IMR-90 (cell line): ENCODE measurements around the gene SLC2A8. TPM values are rescaled to one million over a fixed set of nuclear protein-coding genes. Genes with fewer than 3 reads are reported as not detected.

ENCODE experiments used
- ATAC-seq: fragments of 200-7000 bp; cut with Tn5 transposase; 2 replicates; pipeline ENCODE4 v1.9.1; 2020; ENCODE audit warnings: low read depth, mild to moderate bottlenecking, moderate library complexity
- BruUV-seq: library from RNA; stranded (reverse); fragments of 400-500 nt; replicated peaks from 2 replicates; lab custom pipeline; 2021; lab: Mats Ljungman, UMichigan
- CTCF ChIA-PET: fragments of 300-600 bp; formaldehyde crosslinking; extraction: SDS; loops from one replicate; lab custom pipeline; 2021; ENCODE audit warnings: antibody characterized with exemption; lab: Yijun Ruan, JAX
- POLR2A ChIA-PET: fragments of 300-600 bp; sonication (Branson Sonifier 250); formaldehyde crosslinking; loops from one replicate; lab custom pipeline; 2022; ENCODE audit warnings: antibody characterized with exemption; ENCODE audit not compliant: unreplicated experiment; lab: Charles Lee
- DNase-seq: peaks from one replicate; pipeline ENCODE4 v3.0.0; 2013
- H2AFZ ChIP-seq: replicated peaks from 2 replicates; pipeline ENCODE3; 2013; ENCODE audit warnings: low read length, mild to moderate bottlenecking; ENCODE audit not compliant: poor library complexity
- H2AK5ac ChIP-seq: 2 replicates; pipeline ENCODE4 v1.6.1; 2013; ENCODE audit warnings: low read depth, low read length, inconsistent platforms
- H2AK9ac ChIP-seq: replicated peaks from 2 replicates; pipeline ENCODE3; 2013; ENCODE audit warnings: mild to moderate bottlenecking, low read depth, low read length, moderate library complexity; ENCODE audit not compliant: poor library complexity
- H2BK120ac ChIP-seq: 2 replicates; pipeline ENCODE4 v1.6.1; 2013; ENCODE audit warnings: low read depth, low read length, inconsistent platforms
- H2BK15ac ChIP-seq: 3 replicates; pipeline ENCODE4 v1.6.1; 2013; ENCODE audit warnings: low read depth, low read length, inconsistent platforms
- H2BK20ac ChIP-seq: 2 replicates; pipeline ENCODE4 v1.6.1; 2013; ENCODE audit warnings: low read depth, mild to moderate bottlenecking, inconsistent platforms, low read length, moderate library complexity
- H2BK5ac ChIP-seq: 2 replicates; pipeline ENCODE4 v1.6.1; 2013; ENCODE audit warnings: mild to moderate bottlenecking, low read depth, low read length, inconsistent platforms; ENCODE audit not compliant: poor library complexity, severe bottlenecking
- H3K14ac ChIP-seq: replicated peaks from 2 replicates; pipeline ENCODE4 v1.6.1; 2013; ENCODE audit warnings: low read depth, low read length, inconsistent platforms
- H3K18ac ChIP-seq: 2 replicates; pipeline ENCODE4 v1.6.1; 2013; ENCODE audit warnings: low read depth, low read length, control low read depth
- H3K23ac ChIP-seq: 2 replicates; pipeline ENCODE4 v1.6.1; 2013; ENCODE audit warnings: low read depth, low read length, inconsistent platforms
- H3K27ac ChIP-seq: 2 replicates; pipeline ENCODE4 v1.5.1; 2013; ENCODE audit warnings: mild to moderate bottlenecking, control low read depth, low read length; ENCODE audit not compliant: insufficient read depth
- H3K27me3 ChIP-seq: 2 replicates; pipeline ENCODE4 v1.6.1; 2013; ENCODE audit warnings: low read length; ENCODE audit not compliant: control insufficient read depth, insufficient read depth
- H3K36me3 ChIP-seq: 2 replicates; pipeline ENCODE4 v1.6.1; 2013; ENCODE audit warnings: low read length, mixed read lengths; ENCODE audit not compliant: control insufficient read depth, insufficient read depth
- H3K4ac ChIP-seq: 2 replicates; pipeline ENCODE4 v1.6.1; 2013; ENCODE audit warnings: low read depth, low read length, inconsistent platforms
- H3K4me1 ChIP-seq: 2 replicates; pipeline ENCODE4 v1.6.1; 2013; ENCODE audit warnings: low read length, mixed read lengths; ENCODE audit not compliant: control insufficient read depth, insufficient read depth
- H3K4me2 ChIP-seq: 2 replicates; pipeline ENCODE4 v1.6.1; 2013; ENCODE audit warnings: low read depth, mild to moderate bottlenecking, control low read depth, low read length, moderate library complexity
- H3K4me3 ChIP-seq: 2 replicates; pipeline ENCODE4 v1.5.1; 2013; ENCODE audit warnings: low read depth, mild to moderate bottlenecking, control low read depth, low read length, moderate library complexity; ENCODE audit not compliant: insufficient read depth
- H3K56ac ChIP-seq: 2 replicates; pipeline ENCODE4 v1.6.1; 2013; ENCODE audit warnings: low read length, inconsistent platforms; ENCODE audit not compliant: insufficient read depth; ENCODE audit errors: extremely low read depth
- H3K79me1 ChIP-seq, 2 experiments: 2 replicates each; pipeline ENCODE4 v1.6.1; 2013; ENCODE audit warnings: low read length in 2 of 2, inconsistent platforms in 1 of 2, low read depth in 1 of 2
- H3K9ac ChIP-seq: 2 replicates; pipeline ENCODE4 v1.6.1; 2013; ENCODE audit warnings: low read depth, low read length, control low read depth
- H3K9me1 ChIP-seq: 2 replicates; pipeline ENCODE4 v1.6.1; 2013; ENCODE audit warnings: low read length, inconsistent platforms; ENCODE audit not compliant: insufficient read depth
- H3K9me3 ChIP-seq: 2 replicates; pipeline ENCODE4 v1.6.1; 2013; ENCODE audit warnings: low read length; ENCODE audit not compliant: control insufficient read depth, insufficient read depth
- H4K20me1 ChIP-seq: 2 replicates; pipeline ENCODE4 v1.6.1; 2013; ENCODE audit warnings: low read length, inconsistent platforms; ENCODE audit not compliant: insufficient read depth
- H4K5ac ChIP-seq: 2 replicates; pipeline ENCODE4 v1.6.1; 2013; ENCODE audit warnings: mild to moderate bottlenecking, low read depth, low read length, control low read depth
- H4K8ac ChIP-seq, 2 experiments: 2 replicates each; pipeline ENCODE4 v1.6.1; 2013; ENCODE audit warnings: low read depth in 2 of 2, low read length in 2 of 2, control low read depth in 1 of 2, inconsistent platforms in 1 of 2
- H4K91ac ChIP-seq: 2 replicates; pipeline ENCODE4 v1.6.1; 2013; ENCODE audit warnings: low read depth, low read length, inconsistent platforms; ENCODE audit not compliant: insufficient read depth
- CEBPB ChIP-seq: IDR thresholded peaks from 2 replicates; pipeline ENCODE4 v1.6.1; 2012; ENCODE audit warnings: low read depth, low read length, improper control_type of control experiment
- CTCF ChIP-seq: conservative IDR thresholded peaks from 2 replicates; pipeline ENCODE4 v1.5.1; 2012; ENCODE audit warnings: mild to moderate bottlenecking, low read depth, low read length, improper control_type of control experiment
- ELK1 ChIP-seq: fragments of 150-350 bp; IDR thresholded peaks from 2 replicates; pipeline ENCODE4 v1.6.1; 2016; ENCODE audit warnings: low read depth, mild to moderate bottlenecking, low read length, moderate library complexity, borderline replicate concordance
- FOS ChIP-seq: fragments of 150-350 bp; IDR thresholded peaks from 2 replicates; pipeline ENCODE4 v1.6.1; 2016; ENCODE audit warnings: low read depth, low read length
- MAZ ChIP-seq: IDR thresholded peaks from 2 replicates; pipeline ENCODE4 v1.6.1; 2012; ENCODE audit warnings: low read depth, mild to moderate bottlenecking, low read length, improper control_type of control experiment, moderate library complexity, borderline replicate concordance
- POLR2A ChIP-seq: IDR thresholded peaks from 2 replicates; pipeline ENCODE4 v1.6.1; 2012; ENCODE audit warnings: mild to moderate bottlenecking, low read depth, low read length
- RAD21 ChIP-seq: IDR thresholded peaks from 2 replicates; pipeline ENCODE4 v1.6.1; 2012; ENCODE audit warnings: low read length, improper control_type of control experiment
- RCOR1 ChIP-seq: IDR thresholded peaks from 2 replicates; pipeline ENCODE4 v1.6.1; 2012; ENCODE audit warnings: mild to moderate bottlenecking, low read length, improper control_type of control experiment; ENCODE audit not compliant: insufficient replicate concordance
- SMC3 ChIP-seq: fragments of 150-350 bp; IDR thresholded peaks from 2 replicates; pipeline ENCODE4 v1.6.1; 2016; ENCODE audit warnings: low read depth, mild to moderate bottlenecking, antibody characterized with exemption, low read length, moderate library complexity
- WGBS, 2 experiments: methylation state at CpG; one replicate each; pipeline versions ENCODE4 v1.1.5 to v1.1.7; 2013; ENCODE audit warnings: missing lambda C conversion rate in 2 of 2; ENCODE audit not compliant: insufficient read length in 1 of 2; ENCODE audit errors: extremely low coverage in 2 of 2; 5-methylcytosine and 5-hydroxymethylcytosine counted together
- dilution Hi-C: fragments of 300-500 bp; cut with HindIII; formaldehyde crosslinking; loops from one replicate; pipeline ENCODE4 v1.14.3; 2018; ENCODE audit warnings: low sequenced_read_pairs; ENCODE audit not compliant: unreplicated experiment
- in situ Hi-C: fragments of 300-500 bp; cut with MboI; formaldehyde crosslinking; loops from 3 replicates; pipeline ENCODE4 v1.14.3; 2019; ENCODE audit warnings: low sequenced_read_pairs, inconsistent platforms, mixed read lengths
- intact Hi-C: fragments of 100-400 bp; cut with micrococcal nuclease; formaldehyde crosslinking; loops from 2 replicates; pipeline ENCODE4 v1.10.0; 2022
- polyA plus RNA-seq, 3 experiments: library from polyadenylated mRNA; depleted of rRNA; stranded (reverse); fragments of >200 nt; gene quantifications; 2 replicates each; pipeline ENCODE4 v1.2.3, GENCODE V29; 2012; ENCODE audit warnings: low replicate concordance in 1 of 3
- total RNA-seq: library from RNA; depleted of rRNA; stranded (reverse); fragments of >200 nt; gene quantifications from 2 replicates; pipeline ENCODE4 v1.2.3, GENCODE V29; 2012

The SLC2A8 gene
- total and polyA plus RNA-seq, 2 of the 4 experiments (the other 2 are of a cell fraction): 9.0 to 12.0 TPM

- no peak overlapping the region for H3K9ac ChIP-seq
- dilution Hi-C loops (no loop called here), in situ Hi-C loops (no loop called here), intact Hi-C loops (loop anchor here (10.0 kb wide), 1 partner anchor 204 kb away; no protein-coding TSS in a partner anchor)
- no peak for DNase-seq
- H3K4me3 ChIP-seq: no peak overlapping the region
- no peaks in the 10 kb centered on the region; the same call in 1 of the 2 replicates for H3K9me1 ChIP-seq
- no peak overlapping the region for H4K5ac ChIP-seq
- BruUV-seq: no TSS peak
- no peak overlapping the region for H3K4ac ChIP-seq
- H2AK9ac ChIP-seq: no peak overlapping the region
- H2BK120ac ChIP-seq: no peak overlapping the region
- no peaks in the 10 kb centered on the region for H3K27me3 ChIP-seq
- no peak overlapping the region for H3K56ac ChIP-seq
- H2BK20ac ChIP-seq: no peak overlapping the region
- no peaks in the 10 kb centered on the region for H3K4me1 ChIP-seq
- H3K18ac ChIP-seq: no peak overlapping the region
- no peak overlapping the region for H2BK15ac ChIP-seq
- POLR2A ChIA-PET: no interaction called here
- H3K14ac ChIP-seq: no peak overlapping the region
- no peak overlapping the region for H2AK5ac ChIP-seq
- no peak overlapping the region for H4K8ac ChIP-seq
- peaks cover 13% of the 10 kb centered on the region for H3K36me3 ChIP-seq
- CTCF ChIA-PET: no interaction called here
- WGBS, 2 experiments: no CpG with 5 or more reads among the region's 3 CpGs
- no peak for ATAC-seq
- H3K4me2 ChIP-seq: no peak overlapping the region
- H2AFZ ChIP-seq: no peak overlapping the region
- TF ChIP-seq RCOR1 (no peak), RAD21 (no peak), CEBPB (no peak), ELK1 (no peak), POLR2A (no peak), CTCF (no peak), FOS (no peak), MAZ (no peak), SMC3 (no peak)
- H3K9me3 ChIP-seq: no peaks in the 10 kb centered on the region
- H3K79me1 ChIP-seq: peaks cover 32 to 69% of the 10 kb centered on the region in 2 experiments
- no peak overlapping the region for H2BK5ac ChIP-seq
- no peak overlapping the region for H3K27ac ChIP-seq
- no peak overlapping the region for H4K91ac ChIP-seq
- H4K20me1 ChIP-seq: peaks cover 13% of the 10 kb centered on the region; the same call in 1 of the 2 replicates
- no peak overlapping the region for H3K23ac ChIP-seq
Observed at GRCh38 chr9:127428348-127428747, 31.4 kb downstream of the SLC2A8 start.
